DOHH2 (cell line): Measurements from ENCODE around the gene RAI1.

Source experiments
- H3F3A ChIP-seq: fragments of 200-600 bp; sonication (generic), shearing (Covaris generic); 2 replicates; pipeline ENCODE4 v1.6.0; 2016; ENCODE audit warnings: antibody characterized with exemption, mild to moderate bottlenecking; ENCODE audit not compliant: control insufficient read depth, insufficient read depth
- H3K27ac ChIP-seq: fragments of 200-600 bp; sonication (generic); 2 replicates; pipeline ENCODE4 v1.5.1; 2014; ENCODE audit warnings: low read depth, mild to moderate bottlenecking, low read length, moderate library complexity
- H3K27me3 ChIP-seq: fragments of 200-600 bp; sonication (generic); 2 replicates; pipeline ENCODE4 v1.6.1; 2014; ENCODE audit warnings: mild to moderate bottlenecking, low read length, mixed read lengths; ENCODE audit not compliant: control insufficient read depth
- H3K36me3 ChIP-seq: fragments of 200-600 bp; sonication (generic); 2 replicates; pipeline ENCODE4 v1.6.1; 2014; ENCODE audit warnings: mild to moderate bottlenecking, low read length, moderate library complexity, mixed read lengths; ENCODE audit not compliant: control insufficient read depth
- H3K4me1 ChIP-seq: fragments of 200-600 bp; sonication (generic); 2 replicates; pipeline ENCODE4 v1.6.1; 2014; ENCODE audit warnings: mild to moderate bottlenecking, low read length, mixed read lengths; ENCODE audit not compliant: control insufficient read depth
- H3K4me2 ChIP-seq: fragments of 200-600 bp; sonication (generic); 2 replicates; pipeline ENCODE4 v1.6.0; 2014; ENCODE audit warnings: mild to moderate bottlenecking, low read length, moderate library complexity
- H3K4me3 ChIP-seq: fragments of 200-600 bp; sonication (generic); 2 replicates; pipeline ENCODE4 v1.5.1; 2014; ENCODE audit warnings: mild to moderate bottlenecking, low read length, mixed read lengths
- H3K79me2 ChIP-seq: fragments of 200-600 bp; sonication (generic); 2 replicates; pipeline ENCODE4 v1.6.1; 2014; ENCODE audit warnings: mild to moderate bottlenecking, low read length, mixed read lengths; ENCODE audit not compliant: control insufficient read depth
- H3K9me2 ChIP-seq: fragments of 200-600 bp; sonication (generic); replicated peaks from 2 replicates; pipeline ENCODE4 v1.6.1; 2014; ENCODE audit warnings: mild to moderate bottlenecking, low read length, mixed read lengths; ENCODE audit not compliant: control insufficient read depth
- H3K9me3 ChIP-seq: fragments of 200-600 bp; sonication (generic); 2 replicates; pipeline ENCODE4 v1.6.1; 2014; ENCODE audit warnings: antibody characterized with exemption, low read length, mixed read lengths; ENCODE audit not compliant: control insufficient read depth, insufficient read depth
- H4K20me1 ChIP-seq: fragments of 200-600 bp; sonication (generic); 2 replicates; pipeline ENCODE4 v1.6.0; 2014; ENCODE audit warnings: low read depth, mild to moderate bottlenecking, antibody characterized with exemption, low read length, moderate library complexity; ENCODE audit not compliant: control insufficient read depth, insufficient read depth
- EZH2phosphoT487 ChIP-seq: fragments of 200-600 bp; sonication (generic); IDR thresholded peaks from 2 replicates; pipeline ENCODE4 v1.6.1; 2017; ENCODE audit warnings: borderline replicate concordance, mild to moderate bottlenecking, antibody characterized with exemption, low read length, moderate library complexity, mixed read lengths
- TF ChIP-seq, protein P1 (sequence below): fragments of 200-600 bp; sonication (generic); IDR thresholded peaks from one replicate; pipeline ENCODE4 v1.5.1; 2014; ENCODE audit warnings: antibody characterized with exemption, mild to moderate bottlenecking, low read depth, low read length; ENCODE audit not compliant: poor library complexity, severe bottlenecking

RAI1 gene

GRCh38 chr17:17820046-17820445 lies 138.8 kb downstream of the RAI1 start:
- Histone ChIP-seq H3K9me3 (no peaks in the 10 kb centered on the region), H3K9me2 (no peaks in the 10 kb centered on the region), H3K4me1 (peaks cover 52% of the 10 kb centered on the region), H3K4me3 (no peak overlapping the region), H3F3A (no peaks in the 10 kb centered on the region), H3K79me2 (peaks cover 50% of the 10 kb centered on the region), H3K4me2 (no peak overlapping the region), H3K27me3 (no peaks in the 10 kb centered on the region), H4K20me1 (peaks cover 11% of the 10 kb centered on the region), H3K36me3 (peaks cover 79% of the 10 kb centered on the region), H3K27ac (no peak overlapping the region)
- no peak for TF ChIP-seq EZH2phosphoT487
- TF ChIP-seq, protein P1, sequence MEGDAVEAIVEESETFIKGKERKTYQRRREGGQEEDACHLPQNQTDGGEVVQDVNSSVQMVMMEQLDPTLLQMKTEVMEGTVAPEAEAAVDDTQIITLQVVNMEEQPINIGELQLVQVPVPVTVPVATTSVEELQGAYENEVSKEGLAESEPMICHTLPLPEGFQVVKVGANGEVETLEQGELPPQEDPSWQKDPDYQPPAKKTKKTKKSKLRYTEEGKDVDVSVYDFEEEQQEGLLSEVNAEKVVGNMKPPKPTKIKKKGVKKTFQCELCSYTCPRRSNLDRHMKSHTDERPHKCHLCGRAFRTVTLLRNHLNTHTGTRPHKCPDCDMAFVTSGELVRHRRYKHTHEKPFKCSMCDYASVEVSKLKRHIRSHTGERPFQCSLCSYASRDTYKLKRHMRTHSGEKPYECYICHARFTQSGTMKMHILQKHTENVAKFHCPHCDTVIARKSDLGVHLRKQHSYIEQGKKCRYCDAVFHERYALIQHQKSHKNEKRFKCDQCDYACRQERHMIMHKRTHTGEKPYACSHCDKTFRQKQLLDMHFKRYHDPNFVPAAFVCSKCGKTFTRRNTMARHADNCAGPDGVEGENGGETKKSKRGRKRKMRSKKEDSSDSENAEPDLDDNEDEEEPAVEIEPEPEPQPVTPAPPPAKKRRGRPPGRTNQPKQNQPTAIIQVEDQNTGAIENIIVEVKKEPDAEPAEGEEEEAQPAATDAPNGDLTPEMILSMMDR, result no peak

- Histone ChIP-seq H4K20me1 (peaks cover 11% of the 10 kb centered on the region), H3K4me3 (no peak overlapping the region), H3K4me1 (peaks cover 57% of the 10 kb centered on the region), H3F3A (no peaks in the 10 kb centered on the region), H3K27ac (no peak overlapping the region), H3K79me2 (peaks cover 56% of the 10 kb centered on the region), H3K27me3 (no peaks in the 10 kb centered on the region), H3K36me3 (peaks cover 73% of the 10 kb centered on the region), H3K9me3 (no peaks in the 10 kb centered on the region), H3K4me2 (no peak overlapping the region), H3K9me2 (no peaks in the 10 kb centered on the region)
- TF ChIP-seq, protein P1, result no peak
- no peak for TF ChIP-seq EZH2phosphoT487
These were observed 139.4 kb downstream of the RAI1 start for GRCh38 chr17:17820463-17821158.

DNA sequence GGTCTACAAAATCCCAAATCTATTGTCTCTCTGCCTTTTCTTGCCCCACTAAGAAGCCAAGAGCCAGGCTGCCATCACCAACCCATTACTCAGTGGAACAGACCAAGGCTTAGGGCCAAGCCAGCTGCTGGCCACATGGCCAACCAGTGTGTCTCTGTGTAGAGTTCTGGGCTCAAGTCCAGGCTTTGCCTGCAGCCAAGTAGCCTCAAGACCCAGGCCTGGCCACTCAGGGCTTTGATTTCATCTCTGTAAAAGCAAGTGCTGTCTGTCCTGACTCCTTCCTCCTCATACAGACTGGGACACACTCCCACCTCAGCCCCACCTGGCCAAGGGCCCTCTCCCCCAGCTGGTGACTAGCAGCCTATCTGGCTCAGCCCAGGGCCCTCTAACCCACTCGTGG lies 140.9 kb downstream of the RAI1 start:
- H4K20me1 ChIP-seq, result peaks cover 11% of the 10 kb centered on the region
- H3K79me2 ChIP-seq, result peaks cover 72% of the 10 kb centered on the region
- H3K4me1 ChIP-seq, result peaks cover 73% of the 10 kb centered on the region
- H3K9me3 ChIP-seq, result no peaks in the 10 kb centered on the region
- peak overlapping the region; percentile 37; the same call in 1 of the 2 replicates for H3K27ac ChIP-seq
- no peaks in the 10 kb centered on the region for H3K27me3 ChIP-seq
- H3F3A ChIP-seq, result no peaks in the 10 kb centered on the region
- H3K36me3 ChIP-seq, result peaks cover 66% of the 10 kb centered on the region
- no peaks in the 10 kb centered on the region for H3K9me2 ChIP-seq
- H3K4me3 ChIP-seq, result peak overlapping the region; percentile 70
- TF ChIP-seq, protein P1, result no peak
- no peak for TF ChIP-seq EZH2phosphoT487
- H3K4me2 ChIP-seq, result peak overlapping the region; percentile 88
